Activated CD4-positive, alpha-beta T cell treated with anti-CD3 and anti-CD28 coated beads, Interleukin-2, Interleukin-4, amounts not matched to agents 100 ng/mL and 50 ng/mL, durations not matched to agents 16 hours and 8 hours (primary cell): ENCODE data around the gene CFAP299.
A peak's percentile ranks its signal among the peaks of the same experiment; 100 is the strongest.

ENCODE experiments used
- DNase-seq: peaks from one replicate; pipeline ENCODE4 v3.0.0-alpha.2; 2020; ENCODE audit warnings: low spot score

Gene CFAP299

DNA sequence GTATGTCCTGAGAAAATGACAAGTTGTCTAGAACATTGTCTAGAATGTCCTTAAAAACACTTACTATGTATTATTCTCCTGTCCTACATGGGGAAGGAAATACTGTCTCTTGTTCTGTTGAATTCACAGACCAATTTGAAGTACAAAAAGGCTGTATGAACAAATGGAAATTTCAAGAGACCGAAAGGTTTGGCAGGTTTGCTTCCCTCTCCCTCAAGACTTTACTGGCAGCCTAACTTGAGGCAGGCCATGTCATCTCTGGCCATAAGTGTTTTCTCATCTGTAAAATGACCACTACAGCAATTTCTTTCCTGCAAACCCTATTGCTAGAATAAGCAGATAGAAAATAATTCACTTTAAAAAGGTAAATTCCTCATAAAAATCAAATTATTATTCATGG, 503.8 kb downstream of the CFAP299 start:
- no peak for DNase-seq

DNA sequence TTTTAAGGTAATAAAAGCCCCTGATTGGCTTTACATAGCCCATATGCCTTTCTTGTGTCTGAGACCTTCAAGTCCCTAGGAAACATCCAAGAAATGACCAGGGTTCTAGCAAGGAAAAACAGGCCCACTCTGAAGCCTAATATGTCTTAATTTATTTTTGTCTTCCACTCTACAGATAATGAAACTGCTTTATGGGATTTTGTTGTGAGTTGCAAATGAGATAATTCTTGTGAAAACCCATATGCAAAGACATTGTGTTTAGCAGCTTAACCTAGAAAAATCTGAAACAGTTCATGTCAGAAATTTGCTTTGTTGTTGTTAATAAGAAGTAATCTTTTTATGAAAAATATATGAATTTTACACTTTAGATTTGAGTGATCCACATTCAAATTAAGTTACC, 504.3 kb downstream of the CFAP299 start:
- DNase-seq = no peak

DNA sequence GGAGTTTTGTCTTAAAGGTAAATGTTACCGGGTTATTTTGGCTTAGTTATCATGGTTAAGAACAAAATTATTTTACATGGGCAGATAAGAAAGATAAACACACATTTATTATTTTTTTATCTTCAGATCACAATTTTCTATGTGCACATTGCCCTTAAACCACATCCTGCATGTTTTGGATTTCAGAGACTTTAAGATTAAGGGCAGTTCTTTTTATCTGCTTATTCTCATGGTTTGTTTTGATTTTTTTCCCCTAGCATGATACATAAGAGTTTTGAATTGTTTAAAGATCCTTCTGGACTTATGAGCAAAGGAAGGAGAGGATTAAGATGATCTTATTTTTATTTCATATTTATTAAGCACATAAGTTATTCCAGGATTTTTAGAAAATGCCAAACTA, 504.9 kb downstream of the CFAP299 start:
- DNase-seq = no peak

DNA sequence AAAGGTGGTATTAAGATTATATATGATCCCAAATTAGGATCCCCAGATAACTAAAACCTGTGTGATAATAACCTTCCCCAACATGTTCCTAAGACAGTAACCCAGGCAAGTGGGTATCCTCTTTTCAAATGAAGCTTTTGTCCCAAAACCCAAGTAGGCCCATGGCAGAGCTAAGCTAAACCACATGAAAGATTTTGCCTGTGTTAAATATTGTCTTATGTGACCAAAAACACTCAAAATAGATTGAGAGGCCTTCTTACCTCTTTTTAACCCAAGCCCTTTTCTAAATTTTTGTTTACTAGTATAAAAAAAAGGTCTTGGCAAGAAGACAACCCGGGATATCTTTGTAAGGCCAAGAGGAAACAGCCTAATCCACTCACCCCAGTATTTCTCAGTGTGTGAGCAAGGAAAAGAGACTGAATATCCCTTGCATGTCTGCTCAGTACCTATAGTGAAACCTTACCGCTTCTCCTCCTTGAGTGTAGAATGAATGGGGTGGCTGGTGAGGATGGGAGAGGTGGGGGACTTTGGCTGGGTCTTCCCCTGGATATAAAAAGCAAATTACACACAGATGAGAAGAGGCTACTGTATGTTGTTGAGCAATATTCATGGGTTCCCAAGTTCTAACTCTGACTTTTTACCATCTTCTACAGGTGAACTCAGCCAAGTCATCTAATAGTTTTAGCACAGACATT, 506.2 kb downstream of the CFAP299 start:
- no peak for DNase-seq

DNA sequence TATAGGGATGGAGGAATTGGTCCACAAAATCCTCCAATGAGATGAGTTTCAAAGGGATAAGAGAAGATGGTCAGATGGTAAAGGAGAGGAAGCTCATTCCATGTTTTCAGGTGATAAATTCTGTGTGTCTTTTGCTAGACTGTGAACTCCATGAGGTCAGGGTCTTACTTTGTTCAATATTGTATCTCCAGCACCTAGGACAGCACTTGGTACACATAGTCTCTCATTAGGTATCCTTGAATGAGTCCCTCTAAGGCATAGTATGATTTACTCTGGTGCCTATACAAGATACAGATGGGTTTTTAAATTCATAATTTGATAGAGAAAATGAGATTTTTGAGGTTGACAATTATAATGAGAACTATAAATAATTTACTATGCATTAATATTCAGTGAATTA, 510.7 kb downstream of the CFAP299 start:
- no peak for DNase-seq

DNA sequence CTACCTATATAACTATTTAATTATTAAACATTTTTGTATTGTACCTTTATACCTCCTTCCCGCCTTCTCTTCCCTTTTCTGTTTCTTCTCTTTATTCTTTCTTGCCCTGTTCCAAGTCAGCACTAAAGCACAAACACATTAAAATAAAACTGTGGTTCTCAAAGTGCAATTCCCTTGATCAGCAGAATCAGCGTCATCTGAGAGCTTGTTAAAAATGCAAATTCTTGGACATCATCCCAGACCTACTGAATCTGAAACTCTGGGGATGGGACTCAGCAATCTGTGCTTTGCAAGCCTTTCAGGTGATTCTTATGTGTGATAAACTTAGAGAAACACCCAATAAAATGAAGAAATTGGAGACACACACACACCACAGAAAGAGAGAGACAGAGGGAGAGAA, 516.5 kb downstream of the CFAP299 start:
- no peak for DNase-seq

DNA sequence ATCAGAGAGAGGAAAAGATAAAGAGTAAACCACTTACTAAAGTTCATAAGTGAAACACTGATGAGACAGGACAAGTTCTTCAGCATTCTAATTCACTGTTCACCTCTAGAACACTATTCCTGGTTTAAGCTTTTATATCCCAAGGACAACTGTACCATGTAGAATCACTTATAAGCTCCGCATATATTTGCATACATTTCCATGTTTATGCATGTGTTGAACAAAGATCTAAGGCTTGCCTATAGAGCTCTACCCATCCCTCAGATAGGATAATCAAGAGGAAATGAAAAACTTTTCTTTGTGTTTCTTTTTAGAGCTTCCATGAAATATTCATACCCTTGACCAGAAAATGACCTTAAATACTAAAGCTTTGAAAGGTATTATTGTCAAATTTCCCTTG, 538.0 kb downstream of the CFAP299 start:
- no peak for DNase-seq

DNA sequence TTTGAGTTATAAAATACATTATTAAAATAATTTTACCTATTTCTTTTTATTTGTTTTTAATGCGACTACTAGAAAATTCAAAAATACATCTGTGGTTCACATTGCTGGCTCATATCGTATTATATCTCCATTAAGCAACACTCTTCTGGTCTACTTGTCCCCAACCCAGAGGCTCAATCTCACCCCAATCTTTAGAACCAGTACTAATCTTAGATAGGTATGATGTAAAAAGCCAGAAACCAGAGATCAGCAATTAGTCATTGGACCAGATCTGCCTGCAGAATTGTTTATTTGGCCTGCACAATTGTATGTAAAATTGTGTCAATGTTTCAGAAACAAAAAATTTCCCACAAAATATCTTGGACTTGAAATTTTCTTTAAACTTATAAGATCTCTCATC, 539.4 kb downstream of the CFAP299 start:
- no peak for DNase-seq

DNA sequence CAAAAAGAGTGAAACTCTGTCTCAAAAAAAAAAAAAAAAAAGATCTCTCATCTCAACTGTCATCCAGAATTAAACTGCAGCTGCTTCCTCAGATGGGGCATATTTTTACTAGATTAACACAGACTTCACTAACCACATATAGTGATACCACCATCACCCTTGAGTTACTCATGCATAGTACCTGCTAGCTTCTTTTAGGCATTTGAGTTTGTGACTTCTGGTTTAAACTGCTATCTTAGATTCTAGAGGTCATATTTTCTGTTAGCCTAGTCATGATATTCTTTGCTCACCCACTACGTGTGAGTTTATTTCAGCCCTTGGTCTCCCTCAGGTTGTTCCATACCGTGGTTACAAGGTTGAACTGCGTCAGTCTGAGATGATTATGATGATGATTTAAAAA, 540.1 kb downstream of the CFAP299 start:
- DNase-seq = no peak

DNA sequence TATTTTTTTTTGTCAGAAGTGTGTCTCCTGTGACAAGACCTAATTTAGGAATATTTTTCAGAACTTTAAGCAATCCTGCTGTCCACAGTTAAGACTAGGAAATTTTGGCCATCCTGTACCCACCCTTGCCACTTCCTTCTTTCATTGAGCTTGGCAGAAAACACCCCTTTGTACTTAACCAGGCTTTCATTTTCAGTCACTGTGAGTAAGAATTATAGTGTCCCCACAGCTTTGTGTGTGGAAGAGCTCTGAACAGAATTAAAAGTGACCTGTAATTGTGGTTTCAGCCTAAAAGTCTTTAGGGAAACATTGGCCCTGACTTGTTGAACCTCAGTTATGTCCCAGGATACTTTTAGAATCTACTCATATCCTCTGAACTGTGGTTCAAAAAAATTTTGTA, 541.3 kb downstream of the CFAP299 start:
- peak; percentile 25 for DNase-seq

DNA sequence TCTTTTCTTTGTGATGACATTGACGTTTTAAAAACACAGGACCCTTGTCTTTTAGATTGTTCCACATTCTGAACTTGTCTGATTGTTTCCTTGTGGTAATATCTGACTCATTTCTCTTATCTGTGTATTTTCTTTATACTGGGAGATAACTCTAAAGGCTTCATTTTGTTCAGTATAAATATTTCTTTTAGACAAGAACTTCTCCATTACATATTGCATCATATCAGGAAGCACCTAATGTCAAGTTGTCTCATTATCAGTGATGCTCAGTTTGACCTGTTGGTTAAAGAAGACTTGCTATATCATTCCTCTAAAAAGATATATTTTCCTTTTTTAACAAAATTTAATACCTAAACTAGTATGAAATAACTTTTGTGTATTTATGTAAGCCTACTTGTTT, 542.7 kb downstream of the CFAP299 start:
- no peak for DNase-seq

DNA sequence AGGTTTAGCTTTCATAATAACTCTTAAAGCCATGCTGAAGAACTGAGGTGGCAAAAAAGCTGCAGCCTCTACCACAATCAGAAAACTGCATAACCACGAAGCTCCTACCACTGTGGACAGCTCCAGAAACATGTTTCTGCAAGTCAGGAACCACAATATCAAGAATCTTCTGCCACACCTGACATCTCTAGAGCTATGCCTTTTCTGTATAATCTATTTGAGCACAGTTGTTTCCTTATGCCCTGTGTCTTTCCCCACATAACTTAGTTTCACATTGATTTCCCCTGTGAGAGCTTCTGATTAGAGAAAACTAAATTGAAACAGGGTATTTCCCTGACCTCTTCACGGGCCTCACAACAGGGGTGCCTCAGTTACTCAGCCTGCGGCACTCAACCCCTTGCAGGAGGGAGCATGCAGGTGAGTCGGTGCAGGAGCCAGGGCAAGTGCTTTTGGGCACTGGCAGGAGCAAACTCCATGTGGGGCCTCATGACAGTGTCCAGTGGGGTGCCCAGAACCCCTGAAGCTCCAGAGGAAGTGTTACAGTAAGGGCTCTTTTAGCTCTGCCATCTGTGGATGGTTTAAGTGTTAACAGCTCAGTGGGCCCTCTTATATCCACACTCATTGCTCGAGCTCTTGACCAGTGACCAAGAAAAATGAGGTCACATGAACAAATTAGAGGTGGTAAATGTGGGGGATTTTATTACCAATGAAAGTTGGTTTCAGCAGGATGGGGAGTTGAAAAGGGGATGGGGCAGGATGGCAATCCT, 562.2 kb downstream of the CFAP299 start:
- DNase-seq = no peak

DNA sequence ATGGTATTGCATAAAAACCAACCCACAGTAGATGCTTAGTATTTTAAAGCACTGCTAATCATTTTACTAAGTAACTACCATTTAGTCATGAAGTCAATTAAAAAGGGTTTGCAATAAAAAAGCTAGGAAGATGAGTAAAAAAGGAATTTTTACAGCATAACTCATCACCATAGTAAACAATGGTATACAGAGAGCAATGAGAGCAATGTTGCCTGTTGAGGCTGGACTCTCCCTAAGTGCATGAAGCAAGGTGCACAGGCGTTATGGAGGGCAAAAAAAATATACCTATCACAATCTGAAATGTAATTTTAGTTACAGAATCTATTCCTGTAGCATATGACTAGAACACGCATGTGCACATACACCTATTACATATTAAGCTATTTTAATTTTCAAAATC, 565.4 kb downstream of the CFAP299 start:
- DNase-seq = no peak

DNA sequence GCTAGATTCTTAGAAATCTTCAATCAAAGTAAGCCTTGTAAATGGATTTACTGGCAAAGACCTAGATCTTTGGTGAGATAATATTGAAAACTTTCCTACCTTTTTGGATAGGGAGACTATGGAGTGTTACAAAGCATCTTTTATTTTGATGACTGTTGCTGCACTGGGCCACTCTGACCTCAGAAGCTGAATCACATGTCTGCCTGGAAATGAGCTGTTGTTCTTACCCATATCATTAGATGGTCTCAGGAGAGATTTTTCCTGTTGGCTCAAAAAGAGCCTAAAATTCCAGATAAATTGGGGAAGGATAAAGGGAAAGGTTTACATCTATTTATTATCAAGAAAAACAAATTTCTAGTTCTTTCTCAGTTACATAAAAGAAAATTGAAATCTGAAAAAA, 567.5 kb downstream of the CFAP299 start:
- no peak for DNase-seq

DNA sequence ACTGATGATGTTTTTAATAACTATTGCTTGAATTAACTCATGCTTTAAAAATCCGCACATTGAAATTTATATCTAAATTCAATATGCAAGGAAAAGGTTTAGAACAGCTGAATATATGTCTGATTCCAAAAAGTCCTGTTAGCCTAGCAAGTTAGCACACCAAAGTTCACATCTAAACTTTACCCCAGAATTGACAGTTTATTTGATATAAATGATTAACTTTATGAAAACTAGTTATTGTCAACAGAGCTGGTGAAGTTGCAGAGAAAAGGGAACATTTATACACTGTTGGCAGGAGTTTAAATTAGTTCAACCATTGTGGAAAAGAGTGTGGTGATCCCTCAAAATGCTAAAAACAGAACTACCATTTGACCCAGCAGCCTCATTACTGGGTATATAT, 574.4 kb downstream of the CFAP299 start:
- DNase-seq = no peak

DNA sequence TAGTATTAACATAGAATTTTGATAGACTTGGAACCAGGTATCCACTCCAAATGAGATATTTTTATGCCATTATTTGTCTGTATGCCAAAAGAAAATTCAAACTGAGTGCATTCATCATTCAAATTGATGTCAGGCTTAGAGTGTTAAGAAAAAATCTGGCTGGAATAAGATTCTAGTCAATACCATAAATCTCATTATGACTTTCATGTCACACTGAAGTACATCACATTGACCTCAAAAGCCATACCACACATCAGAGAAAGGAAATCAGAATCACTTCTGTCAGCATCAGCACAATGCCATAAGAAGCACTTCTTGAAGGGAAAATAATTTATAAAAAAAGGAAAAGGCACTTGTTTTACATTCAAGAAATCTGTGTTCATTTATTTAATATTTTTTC, 575.9 kb downstream of the CFAP299 start:
- peak; percentile 47 for DNase-seq

DNA sequence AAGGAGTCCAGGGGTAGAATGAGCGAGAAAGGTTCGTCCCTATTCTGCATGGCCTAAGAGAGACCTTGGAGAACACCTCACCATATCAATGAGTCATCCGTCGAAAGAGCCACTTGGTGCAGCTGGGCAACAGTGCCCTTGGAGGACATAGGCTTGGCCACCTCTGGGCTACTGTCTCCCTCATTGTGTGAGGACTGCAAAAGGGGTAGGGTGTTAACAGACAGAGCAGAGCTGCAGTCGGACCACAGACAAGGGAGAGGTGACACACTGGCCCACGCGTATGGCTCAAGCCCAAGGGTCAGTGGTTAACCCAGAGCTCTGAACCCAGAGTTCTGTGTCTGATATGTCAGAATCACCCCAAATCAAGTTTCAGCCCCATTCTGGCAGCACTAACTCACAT, 576.8 kb downstream of the CFAP299 start:
- DNase-seq = no peak

DNA sequence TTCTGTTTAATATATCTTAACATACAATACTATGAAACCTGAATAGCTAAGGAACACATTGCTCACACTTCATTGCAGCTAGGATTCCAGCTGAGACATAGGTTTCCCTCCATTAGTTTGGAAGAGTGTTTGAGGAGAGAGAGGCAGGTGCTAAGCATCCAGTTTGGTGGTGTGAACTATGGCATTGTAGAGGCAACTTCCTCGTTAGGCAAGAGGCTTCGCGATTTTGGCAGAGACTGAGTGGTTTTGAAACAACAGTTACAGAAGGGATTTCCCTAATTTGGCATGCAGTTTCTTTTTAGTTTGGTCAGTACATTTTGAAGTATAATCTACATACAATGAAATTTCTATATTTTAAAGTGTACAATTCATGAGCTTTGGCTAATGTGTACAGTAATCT, 577.9 kb downstream of the CFAP299 start:
- peak; percentile 39 for DNase-seq

DNA sequence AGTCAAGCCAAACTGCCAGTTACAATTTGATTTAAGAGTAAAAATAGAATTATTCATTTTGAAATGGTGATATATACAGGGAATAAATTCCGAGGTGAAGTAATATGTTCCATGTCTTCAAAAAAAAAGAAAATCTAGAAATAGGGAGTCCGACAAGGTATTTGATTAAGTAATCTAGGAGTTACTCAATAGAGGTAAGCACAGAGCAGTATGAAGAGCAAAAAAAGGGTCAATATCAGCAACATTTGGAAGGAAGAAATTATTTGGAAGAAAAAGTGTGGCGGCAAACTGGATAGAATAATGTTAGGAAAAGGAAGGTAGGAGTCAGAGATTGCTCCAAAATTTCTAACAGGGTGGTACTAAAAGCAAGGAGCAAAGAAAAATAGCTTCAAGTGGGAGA, 581.2 kb downstream of the CFAP299 start:
- no peak for DNase-seq

DNA sequence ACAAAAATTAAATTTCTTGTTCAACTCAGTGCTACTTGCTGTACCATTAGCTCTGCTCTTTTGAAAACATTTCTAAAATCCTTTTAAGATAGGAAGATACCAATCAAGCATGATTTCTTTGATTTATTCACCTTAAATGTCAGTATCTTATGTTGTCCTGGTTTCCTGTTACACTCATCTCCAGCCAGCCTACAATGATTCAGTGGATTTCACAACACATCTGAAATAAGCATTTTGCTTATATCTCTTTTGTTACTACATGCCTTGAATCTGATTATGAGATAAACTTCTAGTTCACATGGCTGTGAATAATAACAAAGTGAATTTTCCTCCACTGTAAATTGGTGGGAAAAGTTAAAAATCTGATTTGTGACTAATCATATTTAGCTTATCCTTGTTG, 582.5 kb downstream of the CFAP299 start:
- DNase-seq = peak; percentile 5

DNA sequence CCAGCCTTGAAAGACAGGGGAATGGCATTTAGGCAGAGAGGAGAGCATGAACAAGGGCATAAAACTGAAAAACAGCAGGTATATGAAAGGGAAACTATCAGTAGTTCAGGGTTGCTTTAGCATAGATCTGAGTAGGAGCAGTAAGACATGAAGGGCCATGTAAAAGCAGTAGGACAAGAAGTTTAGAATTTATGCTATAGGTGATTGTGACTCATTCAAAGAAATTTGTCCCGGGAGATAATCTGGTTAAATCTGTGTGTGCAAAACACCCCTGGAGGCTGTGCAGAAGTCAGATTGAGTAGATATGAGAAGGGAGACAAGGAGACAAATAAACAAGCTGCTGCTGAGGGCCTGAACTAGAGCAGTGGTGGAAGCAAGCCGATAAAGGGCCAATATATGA, 585.9 kb downstream of the CFAP299 start:
- DNase-seq = peak; percentile 6

DNA sequence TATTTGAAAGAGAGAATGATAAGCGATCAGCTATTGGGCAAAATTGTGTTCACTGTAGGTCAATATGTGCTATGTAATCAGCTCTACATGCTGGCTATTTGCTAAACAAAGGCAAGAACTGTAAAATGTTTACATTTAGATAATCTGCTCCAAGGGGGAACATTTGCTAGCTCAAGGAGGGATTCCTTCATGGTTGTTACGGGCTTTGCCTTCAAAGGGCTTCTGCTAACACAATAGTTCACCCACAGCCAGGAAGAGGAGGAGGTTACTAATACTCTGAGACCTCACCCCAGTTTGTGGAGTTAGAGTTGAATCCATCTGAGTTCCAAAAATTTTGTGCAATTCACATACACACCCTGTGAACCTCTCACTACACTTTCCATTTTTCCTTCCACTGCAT, 587.4 kb downstream of the CFAP299 start:
- no peak for DNase-seq

DNA sequence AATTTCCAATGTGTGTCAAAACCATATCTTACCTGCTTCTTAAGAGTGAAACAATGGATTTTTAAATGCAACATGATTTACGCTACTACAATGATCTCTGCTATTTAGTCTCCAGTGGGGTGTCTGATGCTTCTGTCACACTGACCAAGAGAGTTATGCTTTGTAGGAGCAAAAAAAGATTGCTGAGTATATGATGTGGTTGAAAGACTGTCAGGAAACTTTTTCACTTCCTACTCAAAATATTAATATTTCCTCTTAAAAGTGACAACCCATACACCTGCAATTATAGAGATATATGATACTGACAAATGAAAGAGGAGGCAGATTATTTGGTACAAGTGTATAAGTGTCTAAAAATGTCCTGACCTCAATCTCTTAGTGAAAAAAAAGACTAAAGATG, 589.8 kb downstream of the CFAP299 start:
- DNase-seq = no peak

DNA sequence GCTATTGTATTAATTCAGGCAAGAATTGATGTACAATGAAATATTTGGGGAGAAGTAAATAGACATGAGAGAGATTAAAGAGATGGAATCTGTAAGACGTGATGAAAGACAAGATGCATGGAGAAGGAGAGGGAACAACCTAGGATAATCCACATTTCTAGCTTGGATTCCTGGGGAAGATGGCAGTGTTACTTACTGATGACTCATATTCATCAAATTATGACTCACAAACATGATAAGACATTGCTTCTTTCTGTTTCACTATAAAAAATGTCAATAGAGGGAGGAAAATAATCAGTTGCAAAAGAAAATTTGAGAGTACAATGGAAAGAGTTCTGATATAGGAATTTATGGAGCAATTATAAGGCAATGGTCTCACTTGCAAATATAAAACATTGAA, 590.9 kb downstream of the CFAP299 start:
- DNase-seq = no peak
